Neuronal stem cell (in vitro differentiated cells): ENCODE data around the gene SYN1.

Experiments
- DNase-seq: peaks from one replicate; pipeline ENCODE4 v3.0.0-alpha.2; 2013; ENCODE audit warnings: low spot score
- H2AFZ ChIP-seq: one replicate; pipeline ENCODE4 v1.6.1; 2013; ENCODE audit warnings: mild to moderate bottlenecking, low read length, inconsistent platforms
- H2AK5ac ChIP-seq: 2 replicates; pipeline ENCODE4 v1.6.1; 2013; ENCODE audit warnings: low read depth, mild to moderate bottlenecking, inconsistent platforms, low read length, moderate library complexity, mixed read lengths
- H2BK120ac ChIP-seq: 2 replicates; pipeline ENCODE4 v1.6.1; 2013; ENCODE audit warnings: low read depth, mild to moderate bottlenecking, inconsistent platforms, low read length, moderate library complexity, mixed read lengths
- H2BK12ac ChIP-seq: one replicate; pipeline ENCODE4 v1.6.1; 2013; ENCODE audit warnings: low read length, inconsistent platforms
- H2BK15ac ChIP-seq: 2 replicates; pipeline ENCODE4 v1.6.1; 2013; ENCODE audit warnings: mild to moderate bottlenecking, low read length, inconsistent platforms, mixed read lengths
- H2BK5ac ChIP-seq: one replicate; pipeline ENCODE4 v1.6.1; 2013; ENCODE audit warnings: inconsistent platforms, mild to moderate bottlenecking, low read length, moderate library complexity
- H3K14ac ChIP-seq: one replicate; pipeline ENCODE4 v1.6.1; 2013; ENCODE audit warnings: low read length, inconsistent platforms
- H3K18ac ChIP-seq: 2 replicates; pipeline ENCODE4 v1.6.1; 2013; ENCODE audit warnings: low read length, inconsistent platforms
- H3K23ac ChIP-seq: 2 replicates; pipeline ENCODE4 v1.6.1; 2013; ENCODE audit warnings: low read depth, mild to moderate bottlenecking, mixed read lengths, low read length, inconsistent platforms; ENCODE audit not compliant: poor library complexity
- H3K27ac ChIP-seq: replicated peaks from 3 replicates; pipeline ENCODE4 v1.5.1; 2013; ENCODE audit warnings: low read length, inconsistent platforms
- H3K27me3 ChIP-seq, 3 experiments: 2 replicates each; pipeline ENCODE4 v1.6.1; 2013; ENCODE audit warnings: low read length in 3 of 3, mild to moderate bottlenecking in 2 of 3, inconsistent platforms in 1 of 3, low read depth in 1 of 3, mixed read lengths in 1 of 3, moderate library complexity in 1 of 3; ENCODE audit not compliant: control insufficient read depth in 3 of 3, insufficient read depth in 3 of 3
- H3K36me3 ChIP-seq, 2 donors: replicated peaks in 1 of 2; 2 replicates each; pipeline ENCODE4 v1.6.1; 2013; ENCODE audit warnings: low read length in 2 of 2; ENCODE audit not compliant: control insufficient read depth in 2 of 2, insufficient read depth in 2 of 2
- H3K4ac ChIP-seq: 2 replicates; pipeline ENCODE4 v1.6.1; 2013; ENCODE audit warnings: inconsistent platforms, mild to moderate bottlenecking, low read length, moderate library complexity
- H3K4me1 ChIP-seq, 2 donors: 1 replicate in 1 of 2; 2 replicates in 1 of 2; pipeline ENCODE4 v1.6.1; 2013; ENCODE audit warnings: low read length in 2 of 2, low read depth in 1 of 2; ENCODE audit not compliant: control insufficient read depth in 2 of 2, insufficient read depth in 1 of 2
- H3K4me2 ChIP-seq: one replicate; pipeline ENCODE4 v1.6.1; 2013; ENCODE audit warnings: mild to moderate bottlenecking, low read length, inconsistent platforms; ENCODE audit not compliant: insufficient read depth, poor library complexity, severe bottlenecking
- H3K4me3 ChIP-seq, 2 donors: 2 replicates each; pipeline ENCODE4 v1.5.1; 2013; ENCODE audit warnings: low read length in 2 of 2, mild to moderate bottlenecking in 2 of 2, inconsistent platforms in 1 of 2, moderate library complexity in 1 of 2
- H3K79me1 ChIP-seq: one replicate; pipeline ENCODE4 v1.6.1; 2013; ENCODE audit warnings: low read depth, mild to moderate bottlenecking, inconsistent platforms, low read length, moderate library complexity
- H3K9ac ChIP-seq: one replicate; pipeline ENCODE4 v1.6.1; 2013; ENCODE audit warnings: mild to moderate bottlenecking, low read depth, low read length, inconsistent platforms; ENCODE audit not compliant: poor library complexity
- H3K9me3 ChIP-seq, 2 donors: replicated peaks in 1 of 2; 2 replicates each; pipeline versions ENCODE3 to v1.6.1; 2013; ENCODE audit warnings: low read length in 2 of 2, mild to moderate bottlenecking in 2 of 2, inconsistent platforms in 1 of 2, low read depth in 1 of 2, mixed read lengths in 1 of 2, moderate library complexity in 1 of 2; ENCODE audit not compliant: control insufficient read depth in 2 of 2, insufficient read depth in 1 of 2
- H4K8ac ChIP-seq: one replicate; pipeline ENCODE4 v1.6.1; 2013; ENCODE audit warnings: low read depth, mild to moderate bottlenecking, inconsistent platforms, low read length, moderate library complexity
- H4K91ac ChIP-seq: one replicate; pipeline ENCODE4 v1.6.1; 2013; ENCODE audit warnings: low read length, low read depth, mild to moderate bottlenecking, inconsistent platforms; ENCODE audit not compliant: poor library complexity
- WGBS, 2 donors: extraction: QIAGEN DNeasy Blood & Tissue Kit; methylation state at CpG; one replicate each; pipeline ENCODE4 v1.1.7; 2013; ENCODE audit warnings: missing lambda C conversion rate in 2 of 2, mixed read lengths in 1 of 2; ENCODE audit not compliant: insufficient read length in 2 of 2, insufficient replicate concordance in 1 of 2; ENCODE audit errors: extremely low coverage in 2 of 2; 5-methylcytosine and 5-hydroxymethylcytosine counted together

SYN1 gene

DNA sequence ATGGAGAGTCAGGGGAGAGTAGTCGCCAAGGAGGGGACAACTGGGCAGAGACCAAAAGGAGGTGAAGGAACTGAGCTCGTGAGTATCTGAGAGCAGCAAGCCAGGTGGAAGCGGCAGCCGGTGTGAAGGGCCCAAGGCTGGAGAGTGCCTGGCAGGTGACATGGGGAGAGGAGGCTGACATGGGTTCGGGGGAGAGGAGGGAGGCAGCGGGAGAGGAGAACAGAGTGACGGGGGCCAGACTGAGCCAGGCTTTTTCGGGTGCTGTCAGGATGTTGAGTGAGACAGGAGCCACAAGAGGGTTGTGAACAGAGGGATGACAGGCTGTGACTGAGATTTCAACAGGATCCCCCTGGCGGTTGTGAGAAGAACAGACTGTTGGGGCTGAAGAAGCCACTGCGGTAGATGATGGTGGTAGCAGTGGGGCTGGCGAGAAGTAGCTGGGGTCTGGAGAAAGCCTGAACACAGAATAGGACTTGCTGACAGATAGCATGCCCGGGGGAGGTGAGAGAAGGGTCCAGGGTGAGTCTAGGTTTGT, 25.0 kb upstream of the SYN1 start:
- no peak for DNase-seq
- Histone ChIP-seq H3K27ac (no peak overlapping the region), H3K14ac (no peak overlapping the region), H3K18ac (no peak overlapping the region), H2BK120ac (no peak overlapping the region), H2AK5ac (no peak overlapping the region), H4K91ac (no peak overlapping the region), H2BK12ac (no peak overlapping the region), H3K23ac (no peak overlapping the region), H4K8ac (no peak overlapping the region), H3K4me3 (no peak overlapping the region), H3K36me3 (peaks cover 8 to 39% of the 10 kb centered on the region in 2 donors), H2AFZ (no peak overlapping the region), H2BK15ac (no peak overlapping the region), H3K4me2 (no peak overlapping the region), H3K9me3 (peaks cover 0 to 20% of the 10 kb centered on the region in 2 donors), H3K4ac (no peak overlapping the region), H3K79me1 (peaks cover 3% of the 10 kb centered on the region), H3K4me1 (no peaks in the 10 kb centered on the region), H2BK5ac (no peak overlapping the region), H3K27me3 (no peaks in the 10 kb centered on the region), H3K9ac (no peak overlapping the region)
- WGBS, 2 donors: no CpG with 5 or more reads among the region's 12 CpGs

DNA sequence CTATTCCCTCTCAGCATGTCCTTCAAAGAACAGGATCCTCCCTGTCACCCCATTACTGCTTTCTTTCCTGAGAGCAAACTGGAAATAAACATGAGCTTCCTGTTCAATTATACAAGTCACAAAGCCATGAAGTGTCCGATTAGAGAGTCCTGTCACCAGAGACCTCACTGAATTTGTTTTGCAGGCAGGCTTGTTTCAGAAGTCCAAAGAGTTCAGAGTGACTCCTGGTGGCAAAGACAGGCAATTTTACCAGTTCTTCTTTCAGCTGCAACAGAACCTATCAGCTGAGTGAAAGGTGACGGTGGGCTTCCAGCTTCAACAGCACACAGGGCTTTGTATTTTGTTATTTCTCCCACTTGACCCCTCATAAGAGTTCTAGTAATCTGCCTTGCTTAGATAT, 24.3 kb upstream of the SYN1 start:
- Histone ChIP-seq H3K4me1 (no peaks in the 10 kb centered on the region), H3K36me3 (peaks cover 8 to 44% of the 10 kb centered on the region in 2 donors)

DNA sequence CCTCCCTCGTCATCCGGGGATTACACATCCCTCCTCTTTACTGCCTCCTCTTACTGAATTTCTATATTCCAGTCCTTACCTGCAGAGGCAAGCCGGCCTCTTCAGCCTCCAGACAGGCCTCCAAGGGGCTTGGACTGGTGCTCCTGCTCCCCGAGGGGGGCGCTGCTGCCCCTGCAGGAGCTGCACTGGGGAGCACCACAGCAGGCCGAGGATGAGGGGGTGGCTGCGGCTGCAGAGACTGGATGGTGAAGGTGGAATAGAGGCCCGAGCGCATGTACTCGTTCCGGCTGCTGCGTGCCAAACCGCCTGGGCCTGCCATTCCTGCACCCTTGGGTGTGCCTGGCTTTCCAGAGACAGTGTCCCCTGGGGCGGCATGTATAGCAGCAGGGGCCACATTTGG, 19.2 kb upstream of the SYN1 start:
- Histone ChIP-seq H2BK12ac (no peak overlapping the region), H2AK5ac (no peak overlapping the region), H3K27ac (no peak overlapping the region), H2BK5ac (no peak overlapping the region), H4K91ac (no peak overlapping the region), H2AFZ (no peak overlapping the region), H3K14ac (no peak overlapping the region), H3K36me3 (peaks cover 18 to 70% of the 10 kb centered on the region in 2 donors), H3K27me3 (no peaks in the 10 kb centered on the region), H3K79me1 (no peaks in the 10 kb centered on the region), H2BK120ac (no peak overlapping the region), H3K9ac (no peak overlapping the region), H3K23ac (no peak overlapping the region), H2BK15ac (no peak overlapping the region), H3K4me1 (peaks cover 0 to 5% of the 10 kb centered on the region in 2 donors), H4K8ac (no peak overlapping the region), H3K4me2 (no peak overlapping the region), H3K9me3 (peaks cover 0 to 20% of the 10 kb centered on the region in 2 donors), H3K4me3 (no peak overlapping the region), H3K18ac (no peak overlapping the region), H3K4ac (no peak overlapping the region)
- WGBS, 2 donors: no CpG with 5 or more reads among the region's 14 CpGs
- no peak for DNase-seq

More for the DNA sequence above, 24.3 kb upstream of the SYN1 start:
- no peak for DNase-seq
- Histone ChIP-seq H2BK5ac (no peak overlapping the region), H2BK120ac (no peak overlapping the region), H3K18ac (no peak overlapping the region), H3K4me2 (no peak overlapping the region), H3K4me3 (no peak overlapping the region), H3K27ac (no peak overlapping the region), H2AFZ (no peak overlapping the region), H4K8ac (no peak overlapping the region), H3K79me1 (peaks cover 3% of the 10 kb centered on the region), H3K14ac (no peak overlapping the region), H4K91ac (no peak overlapping the region), H3K9me3 (peaks cover 0 to 20% of the 10 kb centered on the region in 2 donors), H2AK5ac (no peak overlapping the region), H2BK12ac (no peak overlapping the region), H3K9ac (no peak overlapping the region), H3K23ac (no peak overlapping the region), H3K27me3 (no peaks in the 10 kb centered on the region), H2BK15ac (no peak overlapping the region), H3K4ac (no peak overlapping the region)
- no CpG with 5 or more reads among the region's 2 CpGs for WGBS, 2 donors

DNA sequence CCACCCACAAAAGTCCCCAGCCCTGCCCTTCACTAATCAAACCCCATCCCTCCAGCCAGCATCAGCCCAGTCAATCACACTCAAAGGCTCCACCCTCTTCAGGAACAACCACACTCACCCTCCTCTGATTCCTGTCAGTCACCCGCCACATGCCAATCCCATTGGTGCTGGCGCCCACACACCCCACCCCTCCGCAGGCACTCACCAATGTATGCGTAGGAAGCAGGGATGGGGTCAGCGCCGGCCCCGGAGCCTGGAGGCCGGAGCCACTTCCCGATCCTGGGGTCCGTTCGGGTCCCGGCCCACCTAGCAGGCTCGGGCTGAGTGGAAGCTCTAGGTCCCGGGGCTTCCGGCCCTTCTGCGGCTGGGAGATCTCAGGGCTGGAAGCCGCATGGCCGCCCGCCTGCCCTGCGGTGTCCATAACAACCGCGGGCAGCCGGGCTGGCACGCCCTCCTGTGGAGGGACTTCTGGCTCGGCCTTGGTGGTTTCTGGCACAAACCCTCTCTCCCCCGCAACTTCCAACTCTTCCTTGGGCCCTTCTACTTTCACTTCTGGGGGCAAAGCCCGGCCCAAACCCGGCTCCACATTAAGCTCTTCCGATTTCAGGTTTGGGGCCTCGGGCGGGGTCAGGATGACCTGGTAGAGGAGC, 18.0 kb upstream of the SYN1 start:
- Histone ChIP-seq H3K79me1 (no peaks in the 10 kb centered on the region), H3K27me3 (no peaks in the 10 kb centered on the region), H3K18ac (no peak overlapping the region), H3K4ac (no peak overlapping the region), H3K9ac (no peak overlapping the region), H2AK5ac (no peak overlapping the region), H4K91ac (no peak overlapping the region), H3K9me3 (peaks cover 0 to 20% of the 10 kb centered on the region in 2 donors), H3K23ac (no peak overlapping the region), H2AFZ (no peak overlapping the region), H2BK5ac (no peak overlapping the region), H4K8ac (no peak overlapping the region), H3K14ac (no peak overlapping the region), H2BK12ac (no peak overlapping the region), H2BK120ac (no peak overlapping the region), H3K27ac (no peak overlapping the region), H3K36me3 (peaks cover 18 to 70% of the 10 kb centered on the region in 2 donors), H2BK15ac (no peak overlapping the region), H3K4me3 (no peak overlapping the region), H3K4me2 (peak overlapping the region; percentile 2), H3K4me1 (peaks cover 0 to 5% of the 10 kb centered on the region in 2 donors)
- DNase-seq: no peak
- WGBS, 2 donors: no CpG with 5 or more reads among the region's 31 CpGs
